GM18870 (cell line): ENCODE results near the gene ATG5.
A peak's percentile ranks its signal among the peaks of the same experiment; 100 is the strongest.

Experiments
- ATAC-seq: cut with Tn5 transposase; IDR thresholded peaks from one replicate; pipeline ENCODE4 v1.9.1; 2021; ENCODE audit warnings: moderate library complexity; ENCODE audit not compliant: unreplicated experiment

ATG5 gene

GRCh38 chr6:106184629-106185028, 140.9 kb downstream of the ATG5 start:
- ATAC-seq, result no peak

DNA sequence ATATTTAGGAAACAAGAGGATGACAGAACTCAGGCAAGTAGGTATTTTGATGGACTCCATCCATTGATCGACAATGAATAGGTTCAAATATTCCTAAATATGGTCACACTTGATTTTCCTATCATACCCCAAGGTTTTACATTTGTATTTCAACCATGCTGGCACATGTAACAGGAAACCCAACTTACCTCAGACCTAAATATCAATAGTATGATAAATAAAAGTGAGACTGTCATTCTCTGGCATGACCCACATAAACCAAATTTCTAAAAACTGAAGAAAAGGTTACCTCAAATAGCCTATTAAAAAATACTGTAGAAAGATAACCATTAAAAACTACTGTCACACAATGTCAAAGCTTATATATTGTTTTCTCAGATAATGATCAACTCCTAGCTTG, 142.1 kb downstream of the ATG5 start:
- no peak for ATAC-seq

DNA sequence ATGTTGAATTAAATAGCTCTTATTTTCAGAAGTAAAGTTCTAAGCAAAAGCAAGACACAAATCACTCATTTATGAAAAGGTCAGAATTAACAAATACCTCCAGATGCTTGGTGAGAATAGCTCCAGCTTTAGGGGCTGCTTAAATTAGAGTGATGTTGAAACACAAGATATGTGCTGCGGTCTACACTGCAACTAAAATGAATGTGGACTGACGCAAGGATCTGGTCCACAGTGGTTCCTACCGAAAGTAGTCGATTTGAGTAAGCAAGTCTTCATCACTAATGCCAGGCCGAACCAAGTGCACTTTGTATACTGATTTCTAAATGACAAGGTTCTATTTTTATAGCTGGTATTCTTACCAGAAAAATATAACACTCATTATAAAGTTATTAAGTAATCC, 143.1 kb downstream of the ATG5 start:
- ATAC-seq, result peak; percentile 84

GRCh38 chr6:106181664-106182418, 143.7 kb downstream of the ATG5 start:
- peak; percentile 39 for ATAC-seq

DNA sequence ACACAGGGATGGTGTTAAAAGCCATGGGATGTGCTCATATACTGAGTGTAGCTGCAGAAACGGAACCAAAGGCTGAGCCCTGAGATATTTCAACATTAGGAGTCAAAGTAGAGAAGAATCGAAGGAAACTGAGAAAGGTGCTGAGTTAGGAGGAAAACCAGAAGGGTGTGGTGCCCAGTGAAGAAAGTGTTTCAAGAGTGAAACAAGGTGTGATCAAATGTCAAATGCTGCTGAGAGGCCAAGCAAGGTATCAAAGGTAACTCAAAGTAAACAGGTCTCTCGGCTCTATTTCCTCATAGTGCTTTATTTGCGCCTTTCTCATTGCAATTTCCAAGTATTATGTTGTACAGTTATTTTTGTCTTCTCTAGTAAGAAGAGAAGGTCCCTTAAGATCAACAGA, 145.4 kb downstream of the ATG5 start:
- no peak for ATAC-seq

DNA sequence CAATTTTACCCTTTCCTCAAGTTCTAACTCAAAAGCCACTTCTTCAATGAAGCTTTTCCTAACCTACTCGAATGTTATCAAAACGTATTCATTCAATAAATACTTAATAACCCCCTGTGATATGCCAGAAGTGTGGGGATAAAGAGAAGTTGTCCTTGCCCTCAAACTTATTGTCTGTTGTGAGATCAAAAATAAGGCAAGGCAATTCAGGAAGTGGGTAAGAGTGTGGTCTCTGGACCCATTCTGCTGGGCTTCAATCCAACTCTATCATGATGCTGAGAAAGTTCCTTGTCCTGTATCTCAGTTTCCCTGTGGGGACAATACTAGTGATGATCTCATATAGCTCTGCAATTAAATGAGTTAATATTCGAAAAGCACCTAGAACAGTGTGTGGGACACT, 146.7 kb downstream of the ATG5 start:
- ATAC-seq, result no peak

GRCh38 chr6:106177786-106178185, 147.8 kb downstream of the ATG5 start:
- ATAC-seq, result no peak

DNA sequence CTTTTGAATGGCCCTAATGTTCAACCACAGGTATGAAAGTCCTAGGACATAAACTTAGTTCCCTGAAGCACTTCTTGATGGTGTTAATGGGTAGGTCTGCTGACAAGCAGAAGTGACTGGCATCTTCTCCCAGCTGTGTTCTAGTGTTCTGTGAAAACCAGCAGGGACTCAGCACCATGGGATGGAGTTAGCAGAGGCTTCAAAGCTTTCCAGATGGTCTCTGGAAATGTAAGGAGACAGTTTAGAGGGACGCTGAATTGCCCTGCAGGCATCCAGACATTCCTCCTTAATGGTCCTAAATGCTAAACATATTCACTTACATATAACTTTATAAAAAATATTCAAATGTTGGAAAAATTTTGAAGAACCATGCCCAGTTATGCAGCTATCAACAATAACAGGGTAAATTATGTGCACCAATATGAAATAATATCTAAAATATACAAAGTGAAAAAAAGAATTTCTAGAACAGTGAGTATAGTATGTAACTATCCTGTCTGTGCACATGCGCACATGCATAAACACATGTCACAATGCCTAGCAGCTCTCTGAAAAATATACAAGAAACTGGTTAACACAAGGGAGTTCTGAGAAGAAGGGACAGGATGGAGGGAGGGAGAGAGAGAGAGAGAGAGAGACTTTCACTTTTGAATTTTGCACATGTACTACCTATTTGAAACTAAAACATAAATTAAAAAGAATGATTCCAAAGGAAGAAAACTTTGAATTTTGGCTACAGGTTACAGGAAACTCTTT, 152.3 kb downstream of the ATG5 start:
- ATAC-seq, result no peak

GRCh38 chr6:106170030-106170791, 155.3 kb downstream of the ATG5 start:
- no peak for ATAC-seq

DNA sequence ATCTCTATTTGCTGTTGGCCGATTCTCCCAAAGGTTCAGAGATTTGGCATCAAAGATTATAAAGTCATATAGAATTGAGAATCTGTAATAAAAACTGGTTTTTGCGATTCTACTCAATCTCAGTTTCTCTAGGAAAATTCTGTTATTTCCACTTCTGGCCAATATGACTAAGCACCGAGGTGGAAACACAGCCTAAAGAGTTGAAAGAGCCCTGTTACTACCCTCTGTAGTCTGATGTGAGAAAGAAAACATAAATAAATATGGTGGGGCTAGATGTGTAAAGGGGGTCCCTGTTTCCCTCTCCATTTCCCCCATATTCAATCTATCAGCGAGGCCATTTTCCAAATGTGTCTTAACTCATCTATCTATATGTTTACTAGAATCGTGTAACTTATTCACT, 156.0 kb downstream of the ATG5 start:
- no peak for ATAC-seq

- no peak for ATAC-seq
Observed at GRCh38 chr6:106168097-106168888, 157.3 kb downstream of the ATG5 start.

GRCh38 chr6:106167096-106167814, 158.3 kb downstream of the ATG5 start:
- peak; percentile 50 for ATAC-seq

- ATAC-seq, result no peak
Observed at GRCh38 chr6:106165885-106166485, 159.6 kb downstream of the ATG5 start.

GRCh38 chr6:106163966-106164877, 161.3 kb downstream of the ATG5 start:
- ATAC-seq, result peak; percentile 55

- ATAC-seq, result peak; percentile 26
Observed at GRCh38 chr6:106163446-106163965, 162.1 kb downstream of the ATG5 start.

- ATAC-seq, result no peak
Observed at GRCh38 chr6:106162921-106163320, 162.6 kb downstream of the ATG5 start.

GRCh38 chr6:106161893-106162292, 163.7 kb downstream of the ATG5 start:
- no peak for ATAC-seq

DNA sequence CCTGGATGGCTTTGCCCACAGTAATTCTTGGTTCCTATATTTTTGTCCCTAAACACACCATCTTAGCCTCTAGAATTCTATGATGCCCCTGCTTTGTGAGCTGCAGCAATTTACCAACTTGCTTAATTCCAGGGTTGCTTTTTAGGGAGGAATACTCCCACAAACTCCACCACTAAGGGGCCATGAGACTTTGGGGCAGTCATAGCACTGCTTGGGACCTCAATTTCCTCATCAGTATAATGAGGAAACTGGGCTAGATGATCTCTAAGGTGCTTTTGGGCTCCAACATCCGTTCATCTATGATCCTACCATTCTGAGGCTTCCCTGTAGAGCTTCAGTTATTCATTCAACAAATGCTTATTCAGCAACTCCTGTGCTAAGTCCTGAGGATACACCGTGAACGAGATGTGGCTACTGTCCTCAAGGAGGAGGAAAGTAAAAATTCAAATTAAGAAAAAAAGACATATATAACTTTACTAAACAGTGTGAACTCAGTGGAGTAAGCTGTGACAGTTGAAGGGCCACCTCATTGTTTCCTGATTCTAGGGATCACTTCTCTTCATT, 164.2 kb downstream of the ATG5 start:
- no peak for ATAC-seq
